GM23338 (cell line): ENCODE data around the gene FAM241A. TPM values are rescaled to one million over a fixed set of nuclear protein-coding genes. Genes with fewer than 3 reads are reported as not detected.
"Not testable (repeated sequence)": the region's sequence is repeated elsewhere in the genome, so short reads cannot be mapped to it uniquely, and the experiment has no call there.

Experiments used
- ATAC-seq: fragments of 200-7000 bp; cut with Tn5 transposase; 3 replicates; pipeline ENCODE4 v1.9.1; 2020
- DNase-seq: peaks from one replicate; pipeline ENCODE4 v3.0.0-alpha.2; 2015; ENCODE audit warnings: low spot score
- H2AFZ ChIP-seq: fragments of 200-600 bp; sonication (generic); 2 replicates; pipeline ENCODE4 v1.8.0; 2016; ENCODE audit warnings: antibody characterized with exemption, mild to moderate bottlenecking, moderate library complexity
- H3F3A ChIP-seq: fragments of 200-600 bp; sonication (generic); replicated peaks from 2 replicates; pipeline ENCODE4 v1.8.0; 2017; ENCODE audit warnings: antibody characterized with exemption, mixed run types, low read depth
- H3K27ac ChIP-seq: fragments of 200-600 bp; sonication (generic); 2 replicates; pipeline ENCODE4 v1.6.1; 2016; ENCODE audit warnings: low read depth
- H3K27me3 ChIP-seq: fragments of 200-600 bp; sonication (generic); 2 replicates; pipeline ENCODE4 v1.8.0; 2016; ENCODE audit warnings: mild to moderate bottlenecking, mixed run types, moderate library complexity; ENCODE audit not compliant: insufficient read depth
- H3K36me3 ChIP-seq: fragments of 200-600 bp; sonication (generic); 2 replicates; pipeline ENCODE4 v1.8.0; 2016; ENCODE audit warnings: mild to moderate bottlenecking; ENCODE audit not compliant: insufficient read depth
- H3K4me1 ChIP-seq: fragments of 200-600 bp; sonication (generic); 2 replicates; pipeline ENCODE4 v1.8.0; 2016; ENCODE audit warnings: mild to moderate bottlenecking, moderate library complexity; ENCODE audit not compliant: insufficient read depth
- H3K4me2 ChIP-seq: fragments of 200-600 bp; sonication (generic); 2 replicates; pipeline ENCODE4 v1.7.1; 2017; ENCODE audit warnings: mixed run types
- H3K4me3 ChIP-seq: fragments of 200-600 bp; sonication (generic); 2 replicates; pipeline ENCODE4 v1.6.1; 2016; ENCODE audit warnings: mixed run types
- H3K79me2 ChIP-seq: fragments of 200-600 bp; sonication (generic); replicated peaks from 2 replicates; pipeline ENCODE4 v1.8.0; 2017; ENCODE audit warnings: mild to moderate bottlenecking; ENCODE audit not compliant: insufficient read depth
- H3K9me2 ChIP-seq: fragments of 200-600 bp; sonication (generic); 2 replicates; pipeline ENCODE4 v1.8.0; 2017; ENCODE audit not compliant: insufficient read depth
- H4K20me1 ChIP-seq: fragments of 200-600 bp; sonication (generic); replicated peaks from 2 replicates; pipeline ENCODE4 v1.8.0; 2017; ENCODE audit warnings: mild to moderate bottlenecking; ENCODE audit not compliant: insufficient read depth
- H3K27ac Mint-ChIP-seq: 2 replicates; pipeline ENCODE4 v1.8.0; 2020; ENCODE audit warnings: inconsistent platforms, mild to moderate bottlenecking, moderate library complexity, mixed read lengths
- H3K27me3 Mint-ChIP-seq: 3 replicates; pipeline ENCODE4 v1.8.0; 2022; ENCODE audit warnings: low read depth, mild to moderate bottlenecking, moderate library complexity, mixed read lengths, inconsistent platforms; ENCODE audit not compliant: insufficient read depth, poor library complexity
- H3K36me3 Mint-ChIP-seq: 3 replicates; pipeline ENCODE4 v1.8.0; 2021; ENCODE audit warnings: low read depth, mild to moderate bottlenecking, inconsistent platforms, moderate library complexity, mixed read lengths
- H3K4me1 Mint-ChIP-seq: 3 replicates; pipeline ENCODE4 v1.8.0; 2020; ENCODE audit warnings: mild to moderate bottlenecking, inconsistent platforms, mixed read lengths
- H3K4me3 Mint-ChIP-seq: 3 replicates; pipeline ENCODE4 v1.8.0; 2021; ENCODE audit warnings: moderate library complexity, mild to moderate bottlenecking, inconsistent platforms, mixed read lengths
- H3K9me3 Mint-ChIP-seq: 3 replicates; pipeline ENCODE4 v1.8.0; 2020; ENCODE audit warnings: moderate library complexity, mild to moderate bottlenecking, inconsistent platforms, mixed read lengths
- CREB1 ChIP-seq: fragments of 250-450 bp; sonication (Bioruptor Pico); IDR thresholded peaks from 2 replicates; pipeline ENCODE4 v1.5.0; 2020; ENCODE audit warnings: low read depth, mild to moderate bottlenecking, moderate library complexity
- CTCF ChIP-seq, 2 experiments: fragments of 200-600 bp in 1 of 2; sonication (generic) in 1 of 2; conservative IDR thresholded peaks; 2 replicates each; pipeline versions ENCODE4 v1.5.1 to v1.6.1; 2016 to 2017; ENCODE audit warnings: antibody characterized with exemption in 2 of 2, low read depth in 2 of 2, mild to moderate bottlenecking in 2 of 2, moderate library complexity in 1 of 2
- ETS1 ChIP-seq: IDR thresholded peaks from 2 replicates; pipeline ENCODE4 v1.6.1; 2016; ENCODE audit warnings: antibody characterized with exemption
- EZH2 ChIP-seq: fragments of 200-600 bp; sonication (generic); IDR thresholded peaks from one replicate; pipeline ENCODE4 v1.8.0; 2017; ENCODE audit warnings: antibody characterized with exemption, mild to moderate bottlenecking, low read depth; ENCODE audit not compliant: unreplicated experiment
- EZH2phosphoT487 ChIP-seq: fragments of 200-600 bp; sonication (generic); IDR thresholded peaks from one replicate; pipeline ENCODE4 v1.8.1; 2018; ENCODE audit warnings: antibody characterized with exemption; ENCODE audit not compliant: unreplicated experiment
- NANOG ChIP-seq: IDR thresholded peaks from 2 replicates; pipeline ENCODE4 v1.6.1; 2016; ENCODE audit warnings: antibody characterized with exemption, borderline replicate concordance
- POLR2AphosphoS5 ChIP-seq: IDR thresholded peaks from 2 replicates; pipeline ENCODE4 v1.6.1; 2016; ENCODE audit warnings: antibody characterized with exemption, low read depth
- REST ChIP-seq: IDR thresholded peaks from one replicate; pipeline ENCODE4 v1.6.1; 2018; ENCODE audit warnings: antibody characterized with exemption; ENCODE audit not compliant: unreplicated experiment
- STAT1 ChIP-seq: IDR thresholded peaks from one replicate; pipeline ENCODE4 v1.6.1; 2016; ENCODE audit warnings: antibody characterized with exemption; ENCODE audit not compliant: unreplicated experiment
- ZNF114 ChIP-seq: fragments of 250-450 bp; sonication (Bioruptor Pico); IDR thresholded peaks from 2 replicates; pipeline ENCODE4 v1.5.0; 2020; ENCODE audit warnings: mild to moderate bottlenecking, moderate library complexity
- polyA plus RNA-seq: library from polyadenylated mRNA; unstranded; fragments of >200 nt; fragmentation: Nextera tagmentation; extraction: Ambion mirVana; gene quantifications from 2 replicates; pipeline ENCODE4 v1.2.1, GENCODE V29; 2016
- total RNA-seq: library from RNA; depleted of rRNA; stranded (reverse); fragments of >200 nt; shearing (Covaris generic); gene quantifications from 2 replicates; pipeline ENCODE4 v1.2.3, GENCODE V29; 2014

The FAM241A gene
- total and polyA plus RNA-seq, 2 experiments from 2014 or later, result 0.58 to 0.63 TPM

GRCh38 chr4:112178741-112179140 is 33.5 kb downstream of the FAM241A start:
- H3K27ac ChIP-seq, H3K4me3 ChIP-seq, H3K9me2 ChIP-seq, H3F3A ChIP-seq, ATAC-seq, H3K36me3 Mint-ChIP-seq, H3K27ac Mint-ChIP-seq, DNase-seq, H3K4me1 ChIP-seq, H3K4me2 ChIP-seq, H3K27me3 Mint-ChIP-seq, H3K36me3 ChIP-seq, H3K4me1 Mint-ChIP-seq, H2AFZ ChIP-seq, H3K4me3 Mint-ChIP-seq, H3K27me3 ChIP-seq, H3K9me3 Mint-ChIP-seq, H4K20me1 ChIP-seq, H3K79me2 ChIP-seq: not testable (repeated sequence)

GRCh38 chr4:112181358-112182000 is 36.2 kb downstream of the FAM241A start:
- Histone ChIP-seq H3K79me2 (no peaks in the 10 kb centered on the region), H3K36me3 (no peaks in the 10 kb centered on the region), H3K27ac (no peak overlapping the region), H2AFZ (no peak overlapping the region), H3K4me2 (no peak overlapping the region), H4K20me1 (no peaks in the 10 kb centered on the region), H3K9me2 (no peaks in the 10 kb centered on the region; the same call in 1 of the 2 replicates), H3K4me1 (peaks cover 6% of the 10 kb centered on the region; the same call in 1 of the 2 replicates), H3K27me3 (no peaks in the 10 kb centered on the region), H3K4me3 (no peak overlapping the region), H3F3A (no peaks in the 10 kb centered on the region)
- no peak for ATAC-seq
- Mint-ChIP-seq H3K27ac (no peak overlapping the region), H3K9me3 (no peaks in the 10 kb centered on the region), H3K4me1 (peaks cover 8% of the 10 kb centered on the region), H3K36me3 (no peaks in the 10 kb centered on the region), H3K4me3 (no peak overlapping the region), H3K27me3 (peaks cover 1% of the 10 kb centered on the region)
- no peak for DNase-seq
- TF ChIP-seq EZH2phosphoT487 (no peak), ZNF114 (CRISPR knock-in tag) (no peak), STAT1 (no peak), CTCF (conservative IDR thresholded peaks at IDR 0.05; ENCODE audit: low read depth in 2 of 2) (no peak), NANOG (no peak), ETS1 (no peak), CREB1 (CRISPR knock-in tag) (no peak), EZH2 (no peak), REST (no peak), POLR2AphosphoS5 (no peak)
